HepG2 (cell line): Measurements from ENCODE around the gene PDE4D. TPM values are rescaled to one million over a fixed set of nuclear protein-coding genes. Genes with fewer than 3 reads are reported as not detected.

Source experiments
- ATAC-seq: fragments of 200-7000 bp; cut with Tn5 transposase; 3 replicates; pipeline ENCODE4 v1.9.1; 2020; ENCODE audit warnings: mild to moderate bottlenecking, moderate library complexity
- BruUV-seq: library from RNA; stranded (reverse); fragments of 400-500 nt; replicated peaks from 2 replicates; lab custom pipeline; 2021; lab: Mats Ljungman, UMichigan
- CTCF ChIA-PET: fragments of 300-600 bp; formaldehyde crosslinking; extraction: SDS; loops from one replicate; lab custom pipeline; 2021; ENCODE audit warnings: low total read pairs, inconsistent platforms, low intra/inter-chr PET ratio; lab: Yijun Ruan, JAX
- POLR2A ChIA-PET: fragments of 350-600 bp; sonication (Branson Sonifier 250); formaldehyde crosslinking; loops from one replicate; lab custom pipeline; 2020; ENCODE audit warnings: antibody characterized with exemption, inconsistent platforms; lab: Yijun Ruan, JAX
- DNase-seq: peaks from one replicate; pipeline ENCODE4 v3.0.0-alpha.2; 2015; ENCODE audit warnings: low spot score
- FAIRE-seq: peaks from 3 replicates; lab custom pipeline; 2011; peaks lifted over from hg19 to GRCh38; lab: Jason Lieb, UNC
- H2AFZ ChIP-seq: one replicate; pipeline ENCODE4 v1.6.1; 2011; ENCODE audit warnings: low read length, inconsistent platforms
- H3K27ac ChIP-seq: fragments of 300-600 bp; 3 replicates; pipeline ENCODE4 v1.8.0; 2011; ENCODE audit warnings: mixed run types, mild to moderate bottlenecking, mixed read lengths, low read length, inconsistent platforms; ENCODE audit not compliant: insufficient read depth; ENCODE audit errors: extremely low read length
- H3K27me3 ChIP-seq, 2 experiments: fragments of 200-600 bp in 1 of 2; 2 replicates in 1 of 2; 3 replicates in 1 of 2; pipeline versions ENCODE4 v1.6.0 to v1.8.0; 2011; ENCODE audit warnings: low read length in 2 of 2, mild to moderate bottlenecking in 2 of 2, moderate library complexity in 2 of 2, inconsistent platforms in 1 of 2; ENCODE audit not compliant: insufficient read depth in 2 of 2, control insufficient read depth in 1 of 2
- H3K36me3 ChIP-seq, 2 experiments: fragments of 200-600 bp in 1 of 2; replicated peaks in 1 of 2; 2 replicates in 1 of 2; 3 replicates in 1 of 2; pipeline versions ENCODE4 v1.5.1 to v1.8.0; 2011; ENCODE audit warnings: low read length in 2 of 2, inconsistent platforms in 1 of 2; ENCODE audit not compliant: insufficient read depth in 2 of 2, control insufficient read depth in 1 of 2
- H3K4me1 ChIP-seq: 2 replicates; pipeline ENCODE4 v1.5.1; 2012; ENCODE audit warnings: low read length, inconsistent platforms; ENCODE audit not compliant: insufficient read depth
- H3K4me2 ChIP-seq: 2 replicates; pipeline ENCODE4 v1.6.0; 2011; ENCODE audit warnings: low read depth, low read length, inconsistent platforms
- H3K4me3 ChIP-seq, 3 experiments: fragments of 200-600 bp in 1 of 3; sonication (generic), shearing (Covaris generic) in 1 of 3; replicated peaks in 1 of 3; 2 replicates each; pipeline ENCODE4 v1.5.1; 2011 to 2016; ENCODE audit warnings: low read length in 3 of 3, inconsistent platforms in 2 of 3, low read depth in 2 of 3, mild to moderate bottlenecking in 2 of 3, control low read depth in 1 of 3, mixed read lengths in 1 of 3; ENCODE audit not compliant: insufficient read depth in 1 of 3
- H3K79me2 ChIP-seq: one replicate; pipeline ENCODE4 v1.6.1; 2011; ENCODE audit warnings: low read length, inconsistent platforms; ENCODE audit not compliant: insufficient read depth
- H3K9ac ChIP-seq: 2 replicates; pipeline ENCODE4 v1.6.0; 2011; ENCODE audit warnings: mild to moderate bottlenecking, low read depth, low read length, inconsistent platforms; ENCODE audit not compliant: insufficient read depth
- H3K9me3 ChIP-seq: 2 replicates; pipeline ENCODE4 v1.5.1; 2012; ENCODE audit warnings: mild to moderate bottlenecking, low read length
- H4K20me1 ChIP-seq: 2 replicates; pipeline ENCODE4 v1.6.0; 2011; ENCODE audit warnings: inconsistent platforms, mild to moderate bottlenecking, low read length, moderate library complexity; ENCODE audit not compliant: insufficient read depth
- AGO1 ChIP-seq: fragments of 200-400 bp; formaldehyde crosslinking; IDR thresholded peaks from 2 replicates; pipeline ENCODE4 v1.6.1; 2017; ENCODE audit warnings: mild to moderate bottlenecking, low read depth, low read length, moderate library complexity; ENCODE audit not compliant: poor library complexity, severe bottlenecking
- CBX2 ChIP-seq, 2 experiments: fragments of 200-600 bp in 1 of 2; sonication (generic); formaldehyde crosslinking in 1 of 2; IDR thresholded peaks; 2 replicates each; pipeline versions ENCODE4 v1.7.0 to v1.8.1; 2018 to 2022; ENCODE audit warnings: low read depth in 2 of 2, low read length in 1 of 2, mild to moderate bottlenecking in 1 of 2, missing genetic modification reagents in 1 of 2
- CEBPB ChIP-seq: IDR thresholded peaks from 2 replicates; pipeline ENCODE4 v1.6.1; 2011; ENCODE audit warnings: low read depth, low read length, improper control_type of control experiment, borderline replicate concordance
- DMAP1 ChIP-seq: IDR thresholded peaks from 2 replicates; pipeline ENCODE4 v1.6.1; 2016
- DPF2 ChIP-seq: sonication (generic); formaldehyde crosslinking; IDR thresholded peaks from 2 replicates; pipeline ENCODE4 v1.4.0; 2020; ENCODE audit warnings: mild to moderate bottlenecking, low read depth, missing genetic modification reagents, borderline replicate concordance
- MAFG ChIP-seq: sonication (generic); formaldehyde crosslinking; IDR thresholded peaks from 2 replicates; pipeline ENCODE4 v1.5.1; 2020; ENCODE audit warnings: mild to moderate bottlenecking, missing genetic modification reagents
- PHF20 ChIP-seq: sonication (generic); formaldehyde crosslinking; IDR thresholded peaks from 2 replicates; pipeline ENCODE4 v1.5.0; 2020; ENCODE audit warnings: mild to moderate bottlenecking, missing genetic modification reagents
- PRDM4 ChIP-seq: sonication (generic); formaldehyde crosslinking; IDR thresholded peaks from 2 replicates; pipeline ENCODE4 v1.9.0; 2021; ENCODE audit warnings: missing genetic modification reagents, borderline replicate concordance
- SALL1 ChIP-seq: sonication (generic); formaldehyde crosslinking; IDR thresholded peaks from 2 replicates; pipeline ENCODE4 v1.8.0; 2022; ENCODE audit warnings: mild to moderate bottlenecking, missing genetic modification reagents
- ZFP36L1 ChIP-seq: sonication (generic); formaldehyde crosslinking; IDR thresholded peaks from 2 replicates; pipeline ENCODE4 v1.8.0; 2022; ENCODE audit warnings: mild to moderate bottlenecking, missing genetic modification reagents, moderate library complexity
- ZNF790 ChIP-seq: sonication (generic); formaldehyde crosslinking; IDR thresholded peaks from 2 replicates; pipeline ENCODE4 v1.8.0; 2022; ENCODE audit warnings: missing genetic modification reagents, mild to moderate bottlenecking, borderline replicate concordance
- WGBS: methylation state at CpG from one replicate; pipeline ENCODE4 v1.1.6; 2017; ENCODE audit warnings: low lambda C conversion rate; 5-methylcytosine and 5-hydroxymethylcytosine counted together
- in situ Hi-C: cut with HindIII; loops from 2 replicates; pipeline ENCODE4 v1.10.0; 2017; ENCODE audit warnings: low pct_unique_long_range_greater_than_20kb; ENCODE audit not compliant: extremely low pct_ligation_motif_present
- intact Hi-C: fragments of 100-400 bp; cut with micrococcal nuclease; formaldehyde crosslinking; loops from one replicate; pipeline ENCODE4 v1.10.0; 2022; ENCODE audit not compliant: unreplicated experiment
- polyA plus RNA-seq, 8 experiments: library from polyadenylated mRNA; depleted of rRNA in 3 of 8; stranded (reverse) in 7 of 8; unstranded in 1 of 8; fragments of >200 nt; fragmentation: Illumina TruSeq in 4 of 8; extraction: Trizol in 4 of 8; gene quantifications; 2 replicates each; pipeline versions ENCODE4 v1.2.1 to v1.2.3, GENCODE V29; 2011 to 2016; ENCODE audit warnings: low read depth in 4 of 8, missing spikeins in 1 of 8, mixed read lengths in 1 of 8; ENCODE audit not compliant: insufficient read depth in 1 of 8
- total RNA-seq, 5 experiments: library from RNA; depleted of rRNA; stranded (reverse); fragments of >200 nt; fragmentation: Illumina TruSeq; extraction: Trizol; gene quantifications; 2 replicates each; pipeline ENCODE4 v1.2.3, GENCODE V29; 2016; ENCODE audit warnings: low read depth in 1 of 5
- TF ChIP-seq, protein P1 (sequence below), 2 experiments: fragments of 450-650 bp in 1 of 2; sonication (generic) in 1 of 2; formaldehyde crosslinking; IDR thresholded peaks; 2 replicates each; pipeline versions ENCODE4 v1.5.0 to v1.8.0; 2020 to 2022; ENCODE audit warnings: mild to moderate bottlenecking in 1 of 2, missing genetic modification reagents in 1 of 2

PDE4D gene
- total and polyA plus RNA-seq, 2 of the 13 experiments (the other 11 are each of a cell fraction or from before 2014, with no cell fraction given), result 7.0 to 12.2 TPM

DNA sequence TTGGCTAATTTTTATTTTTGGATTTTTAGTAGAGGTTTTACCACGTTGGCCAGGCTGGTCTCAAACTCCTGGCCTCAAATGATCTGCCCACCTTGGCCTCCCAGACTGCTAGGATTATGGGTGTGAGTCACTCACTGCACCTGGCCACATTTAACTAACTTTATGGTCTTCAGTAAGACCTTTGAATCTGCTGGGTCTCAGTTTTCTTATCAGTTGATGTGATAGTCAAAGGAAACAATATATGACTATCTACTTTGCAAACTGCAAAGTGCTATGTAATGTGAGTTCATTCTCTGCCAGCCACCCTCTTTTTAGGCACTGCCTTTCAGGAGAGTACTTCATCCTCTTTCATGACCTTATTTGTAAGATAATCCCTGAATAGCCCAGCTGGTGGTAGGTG, 474.7 kb downstream of the PDE4D start:
- DNase-seq (no peak), FAIRE-seq (no peak), ATAC-seq (no peak)
- WGBS, result 0% methylated on average over 1 of the region's 1 CpG
- Histone ChIP-seq H3K79me2 (no peaks in the 10 kb centered on the region), H3K27ac (no peak overlapping the region), H3K36me3 (no peaks in the 10 kb centered on the region), H3K4me3 (no peak overlapping the region), H3K9ac (no peak overlapping the region), H2AFZ (no peak overlapping the region), H3K27me3 (no peaks in the 10 kb centered on the region), H3K4me2 (no peak overlapping the region), H4K20me1 (no peaks in the 10 kb centered on the region), H3K9me3 (no peaks in the 10 kb centered on the region), H3K4me1 (no peaks in the 10 kb centered on the region)
- intact Hi-C loops, result no loop called here
- ChIA-PET POLR2A (no interaction called here), CTCF (no interaction called here)
- BruUV-seq, result no TSS peak
- in situ Hi-C loops, result no loop called here
- no peak for TF ChIP-seq ZNF790 (CRISPR knock-in tag)

- intact Hi-C loops, result no loop called here
- WGBS, result 62% methylated on average over 1 of the region's 1 CpG
- Histone ChIP-seq H3K27me3 (no peaks in the 10 kb centered on the region), H3K4me1 (no peaks in the 10 kb centered on the region), H3K9me3 (no peaks in the 10 kb centered on the region), H3K9ac (no peak overlapping the region), H3K36me3 (no peaks in the 10 kb centered on the region), H3K4me2 (no peak overlapping the region), H4K20me1 (no peaks in the 10 kb centered on the region), H3K4me3 (no peak overlapping the region), H2AFZ (no peak overlapping the region), H3K27ac (no peak overlapping the region), H3K79me2 (no peaks in the 10 kb centered on the region)
- ATAC-seq, result no peak
- TF ChIP-seq MAFG (no peak), PHF20 (CRISPR knock-in tag) (no peak), AGO1 (no peak), PRDM4 (no peak), CEBPB (peak; percentile 37; the same call in 1 of the 2 replicates), CBX2 (IDR thresholded peaks at IDR 0.05; ENCODE audit: low read depth, low read length) (no peak), CBX2 (CRISPR knock-in tag; IDR thresholded peaks at IDR 0.05; ENCODE audit: low read depth) (no peak), DMAP1 (CRISPR knock-in tag) (no peak), DPF2 (no peak), ZFP36L1 (CRISPR knock-in tag) (no peak), SALL1 (CRISPR knock-in tag) (no peak)
- TF ChIP-seq, protein P1, sequence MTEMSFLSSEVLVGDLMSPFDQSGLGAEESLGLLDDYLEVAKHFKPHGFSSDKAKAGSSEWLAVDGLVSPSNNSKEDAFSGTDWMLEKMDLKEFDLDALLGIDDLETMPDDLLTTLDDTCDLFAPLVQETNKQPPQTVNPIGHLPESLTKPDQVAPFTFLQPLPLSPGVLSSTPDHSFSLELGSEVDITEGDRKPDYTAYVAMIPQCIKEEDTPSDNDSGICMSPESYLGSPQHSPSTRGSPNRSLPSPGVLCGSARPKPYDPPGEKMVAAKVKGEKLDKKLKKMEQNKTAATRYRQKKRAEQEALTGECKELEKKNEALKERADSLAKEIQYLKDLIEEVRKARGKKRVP (CRISPR knock-in tag; IDR thresholded peaks at IDR 0.05), result peak in 1 of 2 experiments; percentile 86; a peak in 2 of 4 replicates
- ChIA-PET CTCF (no interaction called here), POLR2A (no interaction called here)
- no TSS peak for BruUV-seq
- peak; percentile 3 for DNase-seq
- in situ Hi-C loops, result no loop called here
- no peak for FAIRE-seq
Measured at GRCh38 chr5:59416451-59416850, 477.1 kb downstream of the PDE4D start.
